ENCODE data around the gene VSTM2L.

VSTM2L gene

GRCh38 chr20:37986873-37987601, 84.1 kb downstream of the VSTM2L start:
- H3K4me3 ChIP-seq (ENCODE audit: low read depth, low read length) = no peak overlapping the region
- TF ChIP-seq, protein P1, sequence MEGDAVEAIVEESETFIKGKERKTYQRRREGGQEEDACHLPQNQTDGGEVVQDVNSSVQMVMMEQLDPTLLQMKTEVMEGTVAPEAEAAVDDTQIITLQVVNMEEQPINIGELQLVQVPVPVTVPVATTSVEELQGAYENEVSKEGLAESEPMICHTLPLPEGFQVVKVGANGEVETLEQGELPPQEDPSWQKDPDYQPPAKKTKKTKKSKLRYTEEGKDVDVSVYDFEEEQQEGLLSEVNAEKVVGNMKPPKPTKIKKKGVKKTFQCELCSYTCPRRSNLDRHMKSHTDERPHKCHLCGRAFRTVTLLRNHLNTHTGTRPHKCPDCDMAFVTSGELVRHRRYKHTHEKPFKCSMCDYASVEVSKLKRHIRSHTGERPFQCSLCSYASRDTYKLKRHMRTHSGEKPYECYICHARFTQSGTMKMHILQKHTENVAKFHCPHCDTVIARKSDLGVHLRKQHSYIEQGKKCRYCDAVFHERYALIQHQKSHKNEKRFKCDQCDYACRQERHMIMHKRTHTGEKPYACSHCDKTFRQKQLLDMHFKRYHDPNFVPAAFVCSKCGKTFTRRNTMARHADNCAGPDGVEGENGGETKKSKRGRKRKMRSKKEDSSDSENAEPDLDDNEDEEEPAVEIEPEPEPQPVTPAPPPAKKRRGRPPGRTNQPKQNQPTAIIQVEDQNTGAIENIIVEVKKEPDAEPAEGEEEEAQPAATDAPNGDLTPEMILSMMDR (IDR thresholded peaks at IDR 0.05; ENCODE audit: borderline replicate concordance, insufficient read depth, low read depth, low read length) = no peak

- H3K4me3 ChIP-seq (ENCODE audit: low read depth, low read length) = no peak overlapping the region
- TF ChIP-seq, protein P1 (IDR thresholded peaks at IDR 0.05; ENCODE audit: borderline replicate concordance, insufficient read depth, low read depth, low read length) = no peak
Observed at GRCh38 chr20:37987602-37988290, 84.8 kb downstream of the VSTM2L start.

GRCh38 chr20:37988306-37988954, 85.5 kb downstream of the VSTM2L start:
- H3K4me3 ChIP-seq (ENCODE audit: low read depth, low read length) = no peak overlapping the region
- TF ChIP-seq, protein P1 (IDR thresholded peaks at IDR 0.05; ENCODE audit: borderline replicate concordance, insufficient read depth, low read depth, low read length) = no peak

DNA sequence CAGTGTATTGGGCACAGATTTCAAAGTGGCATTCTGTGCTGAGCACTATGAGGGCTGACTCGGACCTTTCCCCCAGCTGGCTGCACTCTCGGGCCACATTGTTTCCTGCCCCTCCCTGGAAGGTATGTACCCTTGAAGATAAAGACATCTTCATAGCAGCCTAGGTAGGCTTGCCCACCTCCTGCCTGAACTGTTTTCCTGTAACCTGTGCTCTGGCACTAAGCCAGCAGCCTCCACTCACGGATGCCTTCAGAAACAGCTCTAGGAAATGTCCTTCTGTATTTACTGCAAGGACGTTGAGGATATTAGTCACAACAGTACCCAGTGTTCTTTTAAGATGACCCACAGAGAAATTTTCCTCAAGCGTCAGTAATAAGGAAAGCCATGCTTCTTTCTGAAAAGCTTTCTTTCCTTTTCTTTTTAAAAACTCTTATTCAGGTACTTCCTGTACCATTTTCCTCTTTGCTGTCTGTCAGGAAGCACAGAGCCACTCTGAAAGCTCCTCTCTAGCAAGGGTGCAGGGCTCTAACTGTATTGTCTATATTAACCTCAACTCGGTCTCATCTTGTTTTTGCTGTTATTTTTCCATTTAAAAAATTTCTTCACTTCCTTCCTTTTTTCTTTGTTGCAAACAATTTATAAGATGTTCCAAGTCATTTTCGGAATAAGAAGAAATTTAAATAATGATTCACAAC, 86.8 kb downstream of the VSTM2L start:
- TF ChIP-seq, protein P1 (IDR thresholded peaks at IDR 0.05; ENCODE audit: borderline replicate concordance, insufficient read depth, low read depth, low read length) = no peak
- no peak overlapping the region for H3K4me3 ChIP-seq (ENCODE audit: low read depth, low read length)

GRCh38 chr20:37990571-37991151, 87.7 kb downstream of the VSTM2L start:
- TF ChIP-seq, protein P1 (IDR thresholded peaks at IDR 0.05; ENCODE audit: borderline replicate concordance, insufficient read depth, low read depth, low read length) = no peak
- H3K4me3 ChIP-seq (ENCODE audit: low read depth, low read length) = no peak overlapping the region

GRCh38 chr20:37991157-37991866, 88.4 kb downstream of the VSTM2L start:
- no peak overlapping the region for H3K4me3 ChIP-seq (ENCODE audit: low read depth, low read length)
- TF ChIP-seq, protein P1 (IDR thresholded peaks at IDR 0.05; ENCODE audit: borderline replicate concordance, insufficient read depth, low read depth, low read length) = no peak
